Astrocyte (in vitro differentiated cells and primary cell): ENCODE data around the gene JAG2.

ENCODE experiments used
- CTCF ChIP-seq: IDR thresholded peaks from 2 replicates; pipeline ENCODE4 v1.5.1; 2011; ENCODE audit warnings: low read depth, mild to moderate bottlenecking, inconsistent platforms, low read length, moderate library complexity; ENCODE audit not compliant: insufficient read depth
- EZH2 ChIP-seq: IDR thresholded peaks from 2 replicates; pipeline ENCODE4 v1.6.1; 2012; ENCODE audit warnings: mild to moderate bottlenecking, low read length, inconsistent platforms; ENCODE audit not compliant: insufficient read depth

- no peak for TF ChIP-seq CTCF
- no peak for TF ChIP-seq EZH2
These were observed 76.9 kb downstream of the JAG2 start for GRCh38 chr14:105091517-105092170.
